GM12872 (cell line): Measurements from ENCODE around the gene ABCA13.

ENCODE experiments used
- TF ChIP-seq, protein P1 (sequence below): IDR thresholded peaks from 3 replicates; pipeline ENCODE4 v1.5.1; 2011; ENCODE audit warnings: low read depth, mild to moderate bottlenecking, low read length, moderate library complexity; ENCODE audit not compliant: insufficient read depth

The ABCA13 gene

DNA sequence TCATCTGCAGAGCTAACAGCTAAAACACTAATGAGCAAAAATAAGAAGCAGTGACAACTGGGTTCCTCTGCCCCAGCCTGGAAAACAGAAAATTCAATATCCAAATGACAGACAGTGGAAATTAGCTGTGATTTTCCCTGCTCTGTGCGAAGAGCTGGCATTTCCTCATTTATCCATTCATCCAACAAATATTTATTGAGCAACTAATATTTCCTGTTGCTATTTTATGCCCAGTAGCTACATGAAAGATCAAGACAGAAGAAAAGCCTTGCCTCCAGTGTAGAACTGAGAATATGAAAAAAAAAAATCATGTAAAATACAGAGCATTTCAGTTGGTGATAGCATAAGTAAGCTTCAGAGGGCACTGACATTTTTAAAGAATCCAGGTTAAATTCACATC is 140.9 kb downstream of the ABCA13 start:
- TF ChIP-seq, protein P1, sequence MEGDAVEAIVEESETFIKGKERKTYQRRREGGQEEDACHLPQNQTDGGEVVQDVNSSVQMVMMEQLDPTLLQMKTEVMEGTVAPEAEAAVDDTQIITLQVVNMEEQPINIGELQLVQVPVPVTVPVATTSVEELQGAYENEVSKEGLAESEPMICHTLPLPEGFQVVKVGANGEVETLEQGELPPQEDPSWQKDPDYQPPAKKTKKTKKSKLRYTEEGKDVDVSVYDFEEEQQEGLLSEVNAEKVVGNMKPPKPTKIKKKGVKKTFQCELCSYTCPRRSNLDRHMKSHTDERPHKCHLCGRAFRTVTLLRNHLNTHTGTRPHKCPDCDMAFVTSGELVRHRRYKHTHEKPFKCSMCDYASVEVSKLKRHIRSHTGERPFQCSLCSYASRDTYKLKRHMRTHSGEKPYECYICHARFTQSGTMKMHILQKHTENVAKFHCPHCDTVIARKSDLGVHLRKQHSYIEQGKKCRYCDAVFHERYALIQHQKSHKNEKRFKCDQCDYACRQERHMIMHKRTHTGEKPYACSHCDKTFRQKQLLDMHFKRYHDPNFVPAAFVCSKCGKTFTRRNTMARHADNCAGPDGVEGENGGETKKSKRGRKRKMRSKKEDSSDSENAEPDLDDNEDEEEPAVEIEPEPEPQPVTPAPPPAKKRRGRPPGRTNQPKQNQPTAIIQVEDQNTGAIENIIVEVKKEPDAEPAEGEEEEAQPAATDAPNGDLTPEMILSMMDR, result no peak

GRCh38 chr7:48316768-48317167 is 145.5 kb downstream of the ABCA13 start:
- TF ChIP-seq, protein P1, result no peak

- TF ChIP-seq, protein P1, result no peak
These were observed 146.1 kb downstream of the ABCA13 start for GRCh38 chr7:48317360-48317759.

- TF ChIP-seq, protein P1, result no peak
These were observed 150.2 kb downstream of the ABCA13 start for GRCh38 chr7:48321319-48322010.

- TF ChIP-seq, protein P1, result peak; percentile 67
These were observed 165.9 kb downstream of the ABCA13 start for GRCh38 chr7:48337012-48337621.

- TF ChIP-seq, protein P1, result no peak
These were observed 166.5 kb downstream of the ABCA13 start for GRCh38 chr7:48337781-48338180.

DNA sequence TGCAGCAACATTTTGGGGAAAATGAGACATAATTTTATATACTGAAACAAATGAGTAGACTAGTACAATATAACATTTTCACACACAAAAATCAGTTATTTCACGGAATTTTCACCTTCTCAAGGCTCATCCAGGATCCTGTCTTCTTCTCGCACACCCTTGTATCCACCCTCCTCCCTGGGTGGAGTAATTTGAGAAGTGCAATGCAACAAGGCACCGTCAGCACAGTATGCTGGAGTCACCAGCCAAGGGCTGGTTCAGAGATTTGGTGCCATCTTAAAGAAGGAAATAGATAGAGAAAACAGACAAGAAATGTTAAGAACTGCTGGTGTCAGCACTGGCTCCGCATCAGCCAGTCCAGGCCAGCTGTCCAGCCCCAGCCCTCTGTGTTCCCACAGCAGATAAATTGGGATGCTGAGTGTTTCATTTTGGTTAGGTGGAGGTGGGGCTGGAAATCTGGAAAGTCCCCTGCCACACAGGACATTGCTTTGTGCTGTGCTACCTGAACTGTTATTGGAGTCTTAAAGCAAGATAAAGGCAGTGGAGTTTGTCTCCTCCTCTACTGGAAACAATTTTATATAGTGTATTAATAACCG is 176.1 kb downstream of the ABCA13 start:
- TF ChIP-seq, protein P1, result no peak
